OCI-LY1 (cell line): ENCODE data around the gene BLMH.

Experiments
- H2AFZ ChIP-seq: fragments of 200-600 bp; sonication (generic), shearing (Covaris generic); 2 replicates; pipeline ENCODE4 v1.6.0; 2014; ENCODE audit warnings: antibody characterized with exemption, mild to moderate bottlenecking, low read length
- H3F3A ChIP-seq: fragments of 200-600 bp; sonication (generic), shearing (Covaris generic); 2 replicates; pipeline ENCODE4 v1.6.0; 2014; ENCODE audit warnings: mild to moderate bottlenecking, antibody characterized with exemption, low read length, moderate library complexity; ENCODE audit not compliant: insufficient read depth
- H3K27ac ChIP-seq: fragments of 200-600 bp; sonication (generic); 2 replicates; pipeline ENCODE4 v1.5.1; 2014; ENCODE audit warnings: low read length, mixed run types, mild to moderate bottlenecking, low read depth; ENCODE audit not compliant: poor library complexity, severe bottlenecking
- H3K27me3 ChIP-seq: fragments of 200-600 bp; sonication (generic); 2 replicates; pipeline ENCODE4 v1.6.0; 2014; ENCODE audit warnings: antibody characterized with exemption, mild to moderate bottlenecking, low read length, moderate library complexity; ENCODE audit not compliant: insufficient read depth
- H3K36me3 ChIP-seq: fragments of 200-600 bp; sonication (generic); 2 replicates; pipeline ENCODE4 v1.6.1; 2014; ENCODE audit warnings: mild to moderate bottlenecking, antibody characterized with exemption, low read length, moderate library complexity, mixed read lengths; ENCODE audit not compliant: insufficient read depth
- H3K4me1 ChIP-seq: fragments of 200-600 bp; sonication (generic); 2 replicates; pipeline ENCODE4 v1.5.1; 2014; ENCODE audit warnings: mild to moderate bottlenecking, low read length, moderate library complexity; ENCODE audit not compliant: insufficient read depth, severe bottlenecking
- H3K4me2 ChIP-seq: fragments of 200-600 bp; sonication (generic), shearing (Covaris generic); 2 replicates; pipeline ENCODE4 v1.6.1; 2014; ENCODE audit warnings: low read length
- H3K4me3 ChIP-seq: fragments of 200-600 bp; sonication (generic); 2 replicates; pipeline ENCODE4 v1.5.1; 2014; ENCODE audit warnings: low read length, low read depth, mild to moderate bottlenecking, mixed read lengths; ENCODE audit not compliant: poor library complexity, severe bottlenecking
- H3K79me2 ChIP-seq: fragments of 200-600 bp; shearing (Covaris generic); 2 replicates; pipeline ENCODE4 v1.6.1; 2016; ENCODE audit warnings: mixed run types, low read length, mixed read lengths; ENCODE audit not compliant: insufficient read depth
- H3K9ac ChIP-seq: fragments of 200-600 bp; sonication (generic), shearing (Covaris generic); 2 replicates; pipeline ENCODE4 v1.6.1; 2014; ENCODE audit warnings: mild to moderate bottlenecking, low read length, mixed read lengths
- H3K9me2 ChIP-seq: fragments of 200-600 bp; sonication (generic), shearing (Covaris generic); 2 replicates; pipeline ENCODE4 v1.6.1; 2014; ENCODE audit warnings: low read depth, mild to moderate bottlenecking, low read length, mixed read lengths
- H3K9me3 ChIP-seq: fragments of 200-600 bp; shearing (Covaris generic); 2 replicates; pipeline ENCODE4 v1.6.1; 2014; ENCODE audit warnings: low read length, mixed read lengths
- H4K20me1 ChIP-seq: fragments of 200-600 bp; sonication (generic), shearing (Covaris generic); 2 replicates; pipeline ENCODE4 v1.6.0; 2016; ENCODE audit warnings: mild to moderate bottlenecking, low read length; ENCODE audit not compliant: insufficient read depth
- EZH2 ChIP-seq: fragments of 200-600 bp; sonication (generic), shearing (Covaris generic); IDR thresholded peaks from 2 replicates; pipeline ENCODE4 v1.8.0; 2017; ENCODE audit warnings: borderline replicate concordance, mixed run types, mild to moderate bottlenecking, antibody characterized with exemption, low read length, moderate library complexity, mixed read lengths
- TF ChIP-seq, protein P1 (sequence below): fragments of 200-600 bp; sonication (generic), shearing (Covaris generic); IDR thresholded peaks from 2 replicates; pipeline ENCODE4 v1.5.1; 2017; ENCODE audit warnings: mild to moderate bottlenecking, antibody characterized with exemption, low read length, moderate library complexity, mixed read lengths

BLMH gene

GRCh38 chr17:30238387-30239088 lies 53.2 kb downstream of the BLMH start:
- Histone ChIP-seq H4K20me1 (no peaks in the 10 kb centered on the region), H3K4me1 (no peaks in the 10 kb centered on the region), H3K9ac (no peak overlapping the region), H3K9me3 (0 out of 2 replicates have a peak, but pooled peaks cover 2% of the 10 kb centered on the region), H3K4me3 (no peak overlapping the region), H3K4me2 (no peak overlapping the region), H3F3A (no peaks in the 10 kb centered on the region), H3K36me3 (no peaks in the 10 kb centered on the region; the same call in 1 of the 2 replicates), H2AFZ (no peak overlapping the region), H3K27ac (no peak overlapping the region), H3K27me3 (peaks cover 14% of the 10 kb centered on the region), H3K9me2 (no peaks in the 10 kb centered on the region), H3K79me2 (no peaks in the 10 kb centered on the region)
- no peak for TF ChIP-seq EZH2
- TF ChIP-seq, protein P1, sequence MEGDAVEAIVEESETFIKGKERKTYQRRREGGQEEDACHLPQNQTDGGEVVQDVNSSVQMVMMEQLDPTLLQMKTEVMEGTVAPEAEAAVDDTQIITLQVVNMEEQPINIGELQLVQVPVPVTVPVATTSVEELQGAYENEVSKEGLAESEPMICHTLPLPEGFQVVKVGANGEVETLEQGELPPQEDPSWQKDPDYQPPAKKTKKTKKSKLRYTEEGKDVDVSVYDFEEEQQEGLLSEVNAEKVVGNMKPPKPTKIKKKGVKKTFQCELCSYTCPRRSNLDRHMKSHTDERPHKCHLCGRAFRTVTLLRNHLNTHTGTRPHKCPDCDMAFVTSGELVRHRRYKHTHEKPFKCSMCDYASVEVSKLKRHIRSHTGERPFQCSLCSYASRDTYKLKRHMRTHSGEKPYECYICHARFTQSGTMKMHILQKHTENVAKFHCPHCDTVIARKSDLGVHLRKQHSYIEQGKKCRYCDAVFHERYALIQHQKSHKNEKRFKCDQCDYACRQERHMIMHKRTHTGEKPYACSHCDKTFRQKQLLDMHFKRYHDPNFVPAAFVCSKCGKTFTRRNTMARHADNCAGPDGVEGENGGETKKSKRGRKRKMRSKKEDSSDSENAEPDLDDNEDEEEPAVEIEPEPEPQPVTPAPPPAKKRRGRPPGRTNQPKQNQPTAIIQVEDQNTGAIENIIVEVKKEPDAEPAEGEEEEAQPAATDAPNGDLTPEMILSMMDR = no peak

- Histone ChIP-seq H3K9me2 (no peaks in the 10 kb centered on the region), H4K20me1 (no peaks in the 10 kb centered on the region), H3K9me3 (0 out of 2 replicates have a peak, but pooled peaks cover 2% of the 10 kb centered on the region), H3K4me1 (no peaks in the 10 kb centered on the region), H3K4me2 (no peak overlapping the region), H2AFZ (no peak overlapping the region), H3K27me3 (peaks cover 14% of the 10 kb centered on the region), H3K36me3 (no peaks in the 10 kb centered on the region; the same call in 1 of the 2 replicates), H3F3A (no peaks in the 10 kb centered on the region), H3K79me2 (no peaks in the 10 kb centered on the region), H3K27ac (no peak overlapping the region), H3K9ac (no peak overlapping the region), H3K4me3 (no peak overlapping the region)
- TF ChIP-seq, protein P1 = no peak
- TF ChIP-seq EZH2 = no peak
Measured at GRCh38 chr17:30238003-30238344, 53.8 kb downstream of the BLMH start.

GRCh38 chr17:30237296-30238002 lies 54.3 kb downstream of the BLMH start:
- Histone ChIP-seq H3F3A (no peaks in the 10 kb centered on the region), H3K27me3 (peaks cover 14% of the 10 kb centered on the region), H3K9me2 (no peaks in the 10 kb centered on the region), H3K4me1 (no peaks in the 10 kb centered on the region), H3K9me3 (0 out of 2 replicates have a peak, but pooled peaks cover 2% of the 10 kb centered on the region), H4K20me1 (no peaks in the 10 kb centered on the region), H3K79me2 (no peaks in the 10 kb centered on the region), H3K27ac (no peak overlapping the region), H3K36me3 (no peaks in the 10 kb centered on the region; the same call in 1 of the 2 replicates), H2AFZ (no peak overlapping the region), H3K4me3 (no peak overlapping the region), H3K9ac (no peak overlapping the region), H3K4me2 (no peak overlapping the region)
- TF ChIP-seq, protein P1 = no peak
- TF ChIP-seq EZH2 = no peak
